Activated T-helper 1 cell treated with Interleukin-2 at 50 U/mL for 16 hours (primary cell): ENCODE data around the gene SH3PXD2A.
"Not testable (repeated sequence)": the region's sequence is repeated elsewhere in the genome, so short reads cannot be mapped to it uniquely, and the experiment has no call there.

Experiments used
- DNase-seq: peaks from one replicate; pipeline ENCODE4 v3.0.0-alpha.2; 2020; ENCODE audit warnings: low read depth

The SH3PXD2A gene

GRCh38 chr10:103834436-103835095 lies 20.8 kb downstream of the SH3PXD2A start:
- no peak for DNase-seq

GRCh38 chr10:103833731-103834365 lies 21.5 kb downstream of the SH3PXD2A start:
- DNase-seq, result no peak

- DNase-seq, result no peak
Measured at GRCh38 chr10:103832806-103833205, 22.6 kb downstream of the SH3PXD2A start.

- no peak for DNase-seq
Measured at GRCh38 chr10:103829838-103830465, 25.4 kb downstream of the SH3PXD2A start.

GRCh38 chr10:103829278-103829677 lies 26.1 kb downstream of the SH3PXD2A start:
- no peak for DNase-seq

- DNase-seq, result no peak
Measured at GRCh38 chr10:103828587-103829197, 26.7 kb downstream of the SH3PXD2A start.

- DNase-seq, result no peak
Measured at GRCh38 chr10:103828107-103828506, 27.3 kb downstream of the SH3PXD2A start.

- no peak for DNase-seq
Measured at GRCh38 chr10:103826885-103827284, 28.5 kb downstream of the SH3PXD2A start.

- no peak for DNase-seq
Measured at GRCh38 chr10:103824281-103824680, 31.1 kb downstream of the SH3PXD2A start.

- no peak for DNase-seq
Measured at GRCh38 chr10:103823706-103824272, 31.6 kb downstream of the SH3PXD2A start.

- no peak for DNase-seq
Measured at GRCh38 chr10:103822800-103823199, 32.6 kb downstream of the SH3PXD2A start.

GRCh38 chr10:103822107-103822716 lies 33.2 kb downstream of the SH3PXD2A start:
- DNase-seq, result no peak

GRCh38 chr10:103820101-103821062 lies 35.0 kb downstream of the SH3PXD2A start:
- DNase-seq, result no peak

GRCh38 chr10:103819493-103819892 lies 35.9 kb downstream of the SH3PXD2A start:
- no peak for DNase-seq

GRCh38 chr10:103818765-103819374 lies 36.5 kb downstream of the SH3PXD2A start:
- no peak for DNase-seq

- DNase-seq, result no peak
Measured at GRCh38 chr10:103818105-103818504, 37.3 kb downstream of the SH3PXD2A start.

- DNase-seq, result no peak
Measured at GRCh38 chr10:103816431-103816830, 38.9 kb downstream of the SH3PXD2A start.

- no peak for DNase-seq
Measured at GRCh38 chr10:103814626-103815370, 40.6 kb downstream of the SH3PXD2A start.

GRCh38 chr10:103814105-103814504 lies 41.3 kb downstream of the SH3PXD2A start:
- DNase-seq, result no peak

GRCh38 chr10:103813312-103813711 lies 42.1 kb downstream of the SH3PXD2A start:
- DNase-seq, result not testable (repeated sequence)
